PC-9 (cell line): ENCODE results near the gene FAF1.

Experiments
- CTCF ChIP-seq: fragments of 200-600 bp; sonication (generic); conservative IDR thresholded peaks from 2 replicates; pipeline ENCODE4 v1.6.1; 2017; ENCODE audit warnings: mixed run types, antibody characterized with exemption, mild to moderate bottlenecking, moderate library complexity
- EZH2 ChIP-seq: fragments of 200-600 bp; sonication (generic); IDR thresholded peaks from 2 replicates; pipeline ENCODE4 v1.8.0; 2017; ENCODE audit warnings: antibody characterized with exemption, low read depth

DNA sequence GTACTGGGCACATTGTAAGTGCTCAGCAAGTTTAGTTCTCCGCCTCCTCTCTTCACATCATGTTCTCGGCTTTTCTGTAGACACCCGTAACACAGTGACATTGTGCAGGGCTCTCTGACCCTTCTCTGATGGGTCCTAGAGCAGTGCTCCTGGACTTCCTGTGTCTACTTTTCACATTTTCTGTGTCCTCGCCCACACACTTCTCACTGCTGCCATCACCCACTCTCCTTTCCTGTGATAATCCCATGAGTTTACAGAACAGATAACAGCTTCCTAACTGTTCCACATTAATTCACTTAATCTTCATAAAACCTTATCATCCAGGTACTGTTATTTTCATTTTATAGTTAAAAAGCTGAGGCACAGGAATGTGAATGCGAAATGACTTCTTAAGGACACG, 523.6 kb downstream of the FAF1 start:
- TF ChIP-seq EZH2: no peak
- TF ChIP-seq CTCF: no peak
